HG03103 (cell line): ENCODE measurements around the gene KIF20A.
"Not testable (repeated sequence)": the region's sequence is repeated elsewhere in the genome, so short reads cannot be mapped to it uniquely, and the experiment has no call there.

ENCODE experiments used
- ATAC-seq: cut with Tn5 transposase; IDR thresholded peaks from one replicate; pipeline ENCODE4 v1.9.1; 2021; ENCODE audit warnings: low read depth; ENCODE audit not compliant: unreplicated experiment

The KIF20A gene

GRCh38 chr5:138182808-138183207, 3.9 kb downstream of the KIF20A start:
- ATAC-seq: no peak

GRCh38 chr5:138186002-138186447, 7.1 kb downstream of the KIF20A start:
- no peak for ATAC-seq

- no peak for ATAC-seq
Observed at GRCh38 chr5:138188626-138189025, 9.7 kb downstream of the KIF20A start.

GRCh38 chr5:138192826-138193225, 13.9 kb downstream of the KIF20A start:
- ATAC-seq: no peak

GRCh38 chr5:138193859-138194258, 14.9 kb downstream of the KIF20A start:
- not testable (repeated sequence) for ATAC-seq

- ATAC-seq: no peak
Observed at GRCh38 chr5:138210985-138211384, 32.1 kb downstream of the KIF20A start.

- peak; percentile 16 for ATAC-seq
Observed at GRCh38 chr5:138212828-138213160, 33.9 kb downstream of the KIF20A start.

GRCh38 chr5:138213161-138214029, 34.5 kb downstream of the KIF20A start, which contains the start of gene CDC23:
CDC23 (minus strand) TSS chr5:138213323; CDS start chr5:138213312, 11 bp downstream.
- peak; percentile 86 for ATAC-seq

- ATAC-seq: no peak
Observed at GRCh38 chr5:138216799-138217198, 37.9 kb downstream of the KIF20A start.

- ATAC-seq: no peak
Observed at GRCh38 chr5:138223532-138223931, 44.6 kb downstream of the KIF20A start.

GRCh38 chr5:138224712-138225111, 45.8 kb downstream of the KIF20A start:
- no peak for ATAC-seq

GRCh38 chr5:138226910-138227309, 48.0 kb downstream of the KIF20A start:
- ATAC-seq: no peak

GRCh38 chr5:138229387-138229786, 50.5 kb downstream of the KIF20A start:
- no peak for ATAC-seq

- no peak for ATAC-seq
Observed at GRCh38 chr5:138230261-138230660, 51.3 kb downstream of the KIF20A start.

GRCh38 chr5:138230981-138231589, 52.2 kb downstream of the KIF20A start:
- no peak for ATAC-seq

GRCh38 chr5:138233280-138233679, 54.4 kb downstream of the KIF20A start:
- no peak for ATAC-seq

- no peak for ATAC-seq
Observed at GRCh38 chr5:138234651-138235050, 55.7 kb downstream of the KIF20A start.
